Endothelial cell of umbilical vein (primary cell): ENCODE data around the gene PPFIBP2. TPM values are rescaled to one million over a fixed set of nuclear protein-coding genes. Genes with fewer than 3 reads are reported as not detected.

Experiments
- BruUV-seq: library from RNA; stranded (reverse); fragments of 400-500 nt; replicated peaks from 2 replicates; lab custom pipeline; 2021; lab: Mats Ljungman, UMichigan
- CTCF ChIA-PET: fragments of 300-600, 350-600 bp; sonication (Branson Sonifier 250); formaldehyde crosslinking; loops from one replicate; lab custom pipeline; 2021; ENCODE audit warnings: antibody characterized with exemption, inconsistent platforms; lab: Charles Lee
- POLR2A ChIA-PET: fragments of 300-600, 350-600 bp; sonication (Branson Sonifier 250); formaldehyde crosslinking; loops from one replicate; lab custom pipeline; 2021; ENCODE audit warnings: antibody characterized with exemption, inconsistent platforms; lab: Charles Lee
- DNase-seq: peaks from one replicate; pipeline ENCODE4 v3.0.0-alpha.2; 2011; ENCODE audit warnings: low read depth, low spot score
- FAIRE-seq: peaks from 2 replicates; lab custom pipeline; 2011; peaks lifted over from hg19 to GRCh38; lab: Jason Lieb, UNC
- H2AFZ ChIP-seq: 2 replicates; pipeline ENCODE4 v1.6.0; 2012; ENCODE audit warnings: low read depth, low read length, control low read depth, inconsistent platforms
- H3K27ac ChIP-seq: 2 replicates; pipeline ENCODE4 v1.5.1; 2011; ENCODE audit warnings: low read depth, mild to moderate bottlenecking, control low read depth, low read length, moderate library complexity; ENCODE audit not compliant: insufficient read depth
- H3K27me3 ChIP-seq, 2 experiments: 2 replicates each; pipeline versions ENCODE4 v1.6.0 to v1.6.1; 2011; ENCODE audit warnings: low read length in 2 of 2, mixed read lengths in 1 of 2; ENCODE audit not compliant: control insufficient read depth in 2 of 2, insufficient read depth in 2 of 2
- H3K36me3 ChIP-seq, 2 experiments: 2 replicates in 1 of 2; 3 replicates in 1 of 2; pipeline ENCODE4 v1.5.1; 2011; ENCODE audit warnings: low read length in 2 of 2, mild to moderate bottlenecking in 1 of 2, moderate library complexity in 1 of 2; ENCODE audit not compliant: control insufficient read depth in 2 of 2, insufficient read depth in 2 of 2; ENCODE audit errors: extremely low read depth in 1 of 2
- H3K4me1 ChIP-seq: 3 replicates; pipeline ENCODE4 v1.5.1; 2011; ENCODE audit warnings: mild to moderate bottlenecking, low read length; ENCODE audit not compliant: control insufficient read depth, insufficient read depth; ENCODE audit errors: extremely low read depth
- H3K4me2 ChIP-seq: 2 replicates; pipeline ENCODE4 v1.6.1; 2011; ENCODE audit warnings: low read length, control low read depth, mixed read lengths; ENCODE audit not compliant: insufficient read depth
- H3K4me3 ChIP-seq, 3 experiments: fragments of 200-600 bp in 1 of 3; sonication (generic), shearing (Covaris generic) in 1 of 3; replicated peaks in 1 of 3; 2 replicates each; pipeline ENCODE4 v1.5.1; 2011 to 2016; ENCODE audit warnings: control low read depth in 3 of 3, low read length in 3 of 3, mild to moderate bottlenecking in 2 of 3, inconsistent platforms in 1 of 3, low read depth in 1 of 3, moderate library complexity in 1 of 3; ENCODE audit not compliant: insufficient read depth in 1 of 3
- H3K79me2 ChIP-seq: 2 replicates; pipeline ENCODE4 v1.6.0; 2012; ENCODE audit warnings: low read length, inconsistent platforms; ENCODE audit not compliant: control insufficient read depth, insufficient read depth
- H3K9ac ChIP-seq: replicated peaks from 2 replicates; pipeline ENCODE3; 2011; ENCODE audit warnings: low read length, control low read depth; ENCODE audit not compliant: insufficient read depth; ENCODE audit errors: extremely low read depth
- H3K9me1 ChIP-seq: replicated peaks from 3 replicates; pipeline ENCODE4 v1.6.0; 2011; ENCODE audit warnings: mild to moderate bottlenecking, low read length; ENCODE audit not compliant: control insufficient read depth, insufficient read depth; ENCODE audit errors: extremely low read depth
- H3K9me3 ChIP-seq: replicated peaks from 2 replicates; pipeline ENCODE4 v1.5.1; 2012; ENCODE audit warnings: low read length, inconsistent platforms; ENCODE audit not compliant: control insufficient read depth, insufficient read depth
- H4K20me1 ChIP-seq: replicated peaks from 2 replicates; pipeline ENCODE3; 2011; ENCODE audit warnings: mild to moderate bottlenecking, low read length; ENCODE audit not compliant: control insufficient read depth, insufficient read depth; ENCODE audit errors: extremely low read depth
- EZH2 ChIP-seq: IDR thresholded peaks from 2 replicates; pipeline ENCODE4 v1.6.1; 2012; ENCODE audit warnings: borderline replicate concordance, low read depth, mild to moderate bottlenecking, moderate library complexity, low read length, inconsistent platforms; ENCODE audit not compliant: severe bottlenecking
- FOS ChIP-seq: IDR thresholded peaks from 2 replicates; pipeline ENCODE4 v1.6.1; 2011; ENCODE audit warnings: mild to moderate bottlenecking, low read length, moderate library complexity, borderline replicate concordance; ENCODE audit not compliant: insufficient read depth
- GATA2 ChIP-seq: IDR thresholded peaks from 2 replicates; pipeline ENCODE4 v1.7.0; 2011; ENCODE audit warnings: low read depth, mild to moderate bottlenecking, moderate library complexity, mixed read lengths, low read length; ENCODE audit not compliant: insufficient read length, insufficient read depth
- JUN ChIP-seq: IDR thresholded peaks from 2 replicates; pipeline ENCODE4 v1.6.1; 2011; ENCODE audit warnings: borderline replicate concordance, low read depth; ENCODE audit not compliant: insufficient read length, insufficient read depth
- MYC ChIP-seq: IDR thresholded peaks from one replicate; pipeline ENCODE4 v1.6.1; 2011; ENCODE audit warnings: mild to moderate bottlenecking, low read depth, low read length
- POLR2A ChIP-seq: IDR thresholded peaks from 2 replicates; pipeline ENCODE4 v1.6.1; 2012; ENCODE audit warnings: low read depth, mild to moderate bottlenecking, control low read depth, low read length
- POLR2AphosphoS5 ChIP-seq: IDR thresholded peaks from 2 replicates; pipeline ENCODE4 v1.6.1; 2012; ENCODE audit warnings: low read depth, mild to moderate bottlenecking, control low read depth, low read length, moderate library complexity; ENCODE audit not compliant: insufficient read depth
- dilution Hi-C: fragments of 300-500 bp; cut with MboI; formaldehyde crosslinking; loops from one replicate; pipeline ENCODE4 v1.15.0; 2019; ENCODE audit warnings: low sequenced_read_pairs; ENCODE audit not compliant: extremely low pct_ligation_motif_present
- intact Hi-C: fragments of 100-400 bp; cut with micrococcal nuclease; formaldehyde crosslinking; loops from one replicate; pipeline ENCODE4 v1.10.0; 2022
- polyA plus RNA-seq, 4 experiments: library from polyadenylated mRNA; depleted of rRNA in 3 of 4; stranded (reverse) in 3 of 4; unstranded in 1 of 4; fragments of >200 nt; gene quantifications; 2 replicates each; pipeline versions ENCODE4 v1.2.1 to v1.2.3, GENCODE V29; 2011 to 2012; ENCODE audit warnings: missing spikeins in 1 of 4
- total RNA-seq: library from RNA; stranded (reverse); gene quantifications from 2 replicates; pipeline ENCODE4 v1.2.3, GENCODE V29; 2021
- TF ChIP-seq, protein P1 (sequence below), 2 donors: IDR thresholded peaks; 1 replicate in 1 of 2; 2 replicates in 1 of 2; pipeline ENCODE4 v1.5.1; 2011; ENCODE audit warnings: low read length in 2 of 2, mild to moderate bottlenecking in 2 of 2, moderate library complexity in 2 of 2, control low read depth in 1 of 2, inconsistent platforms in 1 of 2, low read depth in 1 of 2; ENCODE audit not compliant: insufficient read depth in 1 of 2; ENCODE audit errors: extremely low read depth in 1 of 2
- TF ChIP-seq, protein P2 (sequence below): IDR thresholded peaks from 2 replicates; pipeline ENCODE4 v1.6.1; 2011; ENCODE audit not compliant: insufficient read depth, insufficient read length

The PPFIBP2 gene
- total and polyA plus RNA-seq, 2 donors (not counting 3 experiments of a cell fraction or from before 2014, with no cell fraction given) = 1.3 to 4.0 TPM

DNA sequence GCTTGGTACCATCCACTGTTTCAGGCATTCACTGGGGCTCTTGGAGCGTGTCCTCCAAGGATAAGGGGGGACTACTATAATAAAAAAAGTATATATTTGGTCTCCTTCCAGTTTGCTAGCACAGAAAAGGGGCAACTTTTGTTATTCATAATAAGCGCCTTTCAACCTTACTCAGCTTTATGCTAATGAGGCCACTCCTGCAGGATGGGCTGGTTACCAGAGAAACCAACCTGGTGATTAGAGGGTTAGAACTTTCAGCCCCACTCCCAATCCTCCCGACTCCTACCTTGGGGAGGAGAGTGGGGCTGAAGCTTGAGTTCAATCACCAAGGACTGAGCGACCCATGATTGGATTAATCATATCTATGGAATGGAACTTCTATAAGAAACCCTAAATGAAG, 31.8 kb downstream of the PPFIBP2 start:
- Histone ChIP-seq H3K9me1 (no peaks in the 10 kb centered on the region), H3K9me3 (no peaks in the 10 kb centered on the region), H3K27me3 (peaks cover 0 to 5% of the 10 kb centered on the region in 2 experiments), H3K9ac (no peak overlapping the region), H3K36me3 (no peaks in the 10 kb centered on the region), H4K20me1 (no peaks in the 10 kb centered on the region), H3K4me3 (no peak overlapping the region), H3K4me2 (no peak overlapping the region), H2AFZ (no peak overlapping the region), H3K79me2 (no peaks in the 10 kb centered on the region), H3K4me1 (no peaks in the 10 kb centered on the region), H3K27ac (no peak overlapping the region)
- ChIA-PET POLR2A (no interaction called here), CTCF (interaction anchor here (1.5 kb wide), 1 partner anchor 112 kb away, joined by 4 read pairs; no protein-coding TSS in a partner anchor)
- TF ChIP-seq FOS = no peak
- TF ChIP-seq, protein P1, sequence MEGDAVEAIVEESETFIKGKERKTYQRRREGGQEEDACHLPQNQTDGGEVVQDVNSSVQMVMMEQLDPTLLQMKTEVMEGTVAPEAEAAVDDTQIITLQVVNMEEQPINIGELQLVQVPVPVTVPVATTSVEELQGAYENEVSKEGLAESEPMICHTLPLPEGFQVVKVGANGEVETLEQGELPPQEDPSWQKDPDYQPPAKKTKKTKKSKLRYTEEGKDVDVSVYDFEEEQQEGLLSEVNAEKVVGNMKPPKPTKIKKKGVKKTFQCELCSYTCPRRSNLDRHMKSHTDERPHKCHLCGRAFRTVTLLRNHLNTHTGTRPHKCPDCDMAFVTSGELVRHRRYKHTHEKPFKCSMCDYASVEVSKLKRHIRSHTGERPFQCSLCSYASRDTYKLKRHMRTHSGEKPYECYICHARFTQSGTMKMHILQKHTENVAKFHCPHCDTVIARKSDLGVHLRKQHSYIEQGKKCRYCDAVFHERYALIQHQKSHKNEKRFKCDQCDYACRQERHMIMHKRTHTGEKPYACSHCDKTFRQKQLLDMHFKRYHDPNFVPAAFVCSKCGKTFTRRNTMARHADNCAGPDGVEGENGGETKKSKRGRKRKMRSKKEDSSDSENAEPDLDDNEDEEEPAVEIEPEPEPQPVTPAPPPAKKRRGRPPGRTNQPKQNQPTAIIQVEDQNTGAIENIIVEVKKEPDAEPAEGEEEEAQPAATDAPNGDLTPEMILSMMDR (IDR thresholded peaks at IDR 0.05; ENCODE audit: extremely low read depth in 1 of 2, insufficient read depth in 1 of 2, low read depth in 1 of 2, low read length in 2 of 2) = no peak
- TF ChIP-seq EZH2 = no peak
- TF ChIP-seq GATA2 = no peak
- TF ChIP-seq MYC = no peak
- no peak for TF ChIP-seq POLR2AphosphoS5
- TF ChIP-seq POLR2A = no peak
- TF ChIP-seq JUN = no peak
- TF ChIP-seq, protein P2, sequence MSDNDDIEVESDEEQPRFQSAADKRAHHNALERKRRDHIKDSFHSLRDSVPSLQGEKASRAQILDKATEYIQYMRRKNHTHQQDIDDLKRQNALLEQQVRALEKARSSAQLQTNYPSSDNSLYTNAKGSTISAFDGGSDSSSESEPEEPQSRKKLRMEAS = no peak
- intact Hi-C loops (no loop called here), dilution Hi-C loops (no loop called here)
- DNase-seq (no peak), FAIRE-seq (no peak)
- no TSS peak for BruUV-seq
